Epithelial cell of esophagus (primary cell): ENCODE data around the gene PCGF6.

ENCODE experiments used
- DNase-seq: peaks from one replicate; pipeline ENCODE4 v3.0.0; 2010; ENCODE audit warnings: low read depth
- H3K4me3 ChIP-seq: 2 replicates; pipeline ENCODE4 v1.5.1; 2011; ENCODE audit warnings: mild to moderate bottlenecking, low read length, control low read depth
- TF ChIP-seq, protein P1 (sequence below): IDR thresholded peaks from 2 replicates; pipeline ENCODE4 v1.5.1; 2011; ENCODE audit warnings: low read depth, mild to moderate bottlenecking, low read length, control low read depth, inconsistent platforms; ENCODE audit not compliant: insufficient read depth; ENCODE audit errors: missing control alignments

The PCGF6 gene

DNA sequence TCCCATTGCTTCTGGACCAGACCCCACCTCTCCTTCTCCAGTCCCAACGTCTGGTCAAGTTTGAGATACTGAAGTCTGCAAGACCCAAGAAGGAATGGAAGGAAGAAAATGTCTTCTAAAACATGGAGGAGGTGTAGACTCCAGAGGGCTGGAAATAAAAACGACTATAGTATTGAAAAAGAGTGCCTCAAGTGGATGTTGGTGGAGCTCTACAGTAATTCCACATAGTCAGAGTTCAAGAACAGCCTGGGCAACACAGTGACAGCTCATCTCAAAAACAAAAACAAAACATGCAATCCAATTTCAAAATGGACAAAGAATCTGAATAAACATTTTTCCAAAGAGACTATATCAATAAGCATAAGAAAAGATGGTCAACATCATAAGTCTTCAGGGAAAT lies 2.3 kb upstream of the PCGF6 start:
- H3K4me3 ChIP-seq, result no peak overlapping the region
- TF ChIP-seq, protein P1, sequence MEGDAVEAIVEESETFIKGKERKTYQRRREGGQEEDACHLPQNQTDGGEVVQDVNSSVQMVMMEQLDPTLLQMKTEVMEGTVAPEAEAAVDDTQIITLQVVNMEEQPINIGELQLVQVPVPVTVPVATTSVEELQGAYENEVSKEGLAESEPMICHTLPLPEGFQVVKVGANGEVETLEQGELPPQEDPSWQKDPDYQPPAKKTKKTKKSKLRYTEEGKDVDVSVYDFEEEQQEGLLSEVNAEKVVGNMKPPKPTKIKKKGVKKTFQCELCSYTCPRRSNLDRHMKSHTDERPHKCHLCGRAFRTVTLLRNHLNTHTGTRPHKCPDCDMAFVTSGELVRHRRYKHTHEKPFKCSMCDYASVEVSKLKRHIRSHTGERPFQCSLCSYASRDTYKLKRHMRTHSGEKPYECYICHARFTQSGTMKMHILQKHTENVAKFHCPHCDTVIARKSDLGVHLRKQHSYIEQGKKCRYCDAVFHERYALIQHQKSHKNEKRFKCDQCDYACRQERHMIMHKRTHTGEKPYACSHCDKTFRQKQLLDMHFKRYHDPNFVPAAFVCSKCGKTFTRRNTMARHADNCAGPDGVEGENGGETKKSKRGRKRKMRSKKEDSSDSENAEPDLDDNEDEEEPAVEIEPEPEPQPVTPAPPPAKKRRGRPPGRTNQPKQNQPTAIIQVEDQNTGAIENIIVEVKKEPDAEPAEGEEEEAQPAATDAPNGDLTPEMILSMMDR, result peak; percentile 14
- peak; percentile 8 for DNase-seq

DNA sequence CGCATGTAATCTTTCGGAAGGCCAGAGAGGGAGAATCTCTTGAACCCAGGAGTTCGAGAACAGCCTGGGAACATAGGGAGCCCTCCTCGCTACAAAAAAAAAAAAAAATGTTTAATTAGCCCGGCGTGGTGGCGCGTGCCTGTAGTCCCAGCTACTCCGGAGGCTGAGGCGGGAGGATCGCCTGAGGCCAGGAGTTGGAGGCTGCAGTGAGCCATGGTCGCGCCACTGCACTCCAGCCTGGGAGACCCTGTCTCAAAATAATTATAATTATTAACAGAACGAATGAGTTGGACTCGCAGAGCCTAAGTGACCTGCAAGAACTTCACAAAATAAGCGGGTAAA lies 794 bp downstream of the PCGF6 start:
- TF ChIP-seq, protein P1, result no peak
- peak overlapping the region; percentile 63 for H3K4me3 ChIP-seq
- no peak for DNase-seq

DNA sequence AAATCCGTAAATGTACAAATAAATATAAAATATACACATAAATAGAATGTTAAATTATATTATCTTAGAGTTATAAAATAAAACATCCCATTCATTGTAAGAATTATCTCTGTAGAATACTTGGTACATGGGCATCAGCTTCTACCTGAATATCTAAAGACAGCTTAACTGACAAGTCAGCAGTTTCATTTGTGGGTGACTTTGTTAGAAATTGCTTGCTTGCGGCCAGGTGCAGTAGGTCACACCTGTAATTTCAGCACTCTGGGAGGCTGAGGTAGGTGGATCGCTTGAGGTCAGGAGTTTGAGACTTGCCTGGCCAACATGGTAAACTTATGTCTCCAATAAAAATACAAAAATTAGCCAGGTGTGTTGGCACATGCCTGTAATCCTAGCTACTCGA lies 14.6 kb downstream of the PCGF6 start:
- H3K4me3 ChIP-seq, result no peak overlapping the region
- TF ChIP-seq, protein P1, result no peak
- DNase-seq, result no peak

DNA sequence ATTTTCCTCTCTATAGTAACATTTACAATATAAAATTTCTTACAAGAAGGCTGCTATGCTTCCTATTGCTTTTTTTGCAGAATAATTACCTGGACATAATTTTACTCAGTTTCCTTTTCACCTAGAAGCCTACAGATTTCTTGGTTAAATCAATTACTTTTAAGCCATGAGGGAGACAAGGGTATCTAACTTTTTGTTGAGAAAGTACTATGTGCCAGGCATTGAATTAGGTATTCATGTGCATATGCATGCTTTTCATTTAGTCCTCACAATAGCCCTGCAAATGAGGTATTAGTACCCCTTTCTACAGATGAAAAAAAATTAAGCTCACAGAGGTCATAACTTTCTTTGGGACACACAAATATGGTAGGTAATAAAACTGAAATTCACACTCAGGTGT lies 16.4 kb downstream of the PCGF6 start:
- DNase-seq, result no peak
- H3K4me3 ChIP-seq, result no peak overlapping the region
- TF ChIP-seq, protein P1, result no peak

DNA sequence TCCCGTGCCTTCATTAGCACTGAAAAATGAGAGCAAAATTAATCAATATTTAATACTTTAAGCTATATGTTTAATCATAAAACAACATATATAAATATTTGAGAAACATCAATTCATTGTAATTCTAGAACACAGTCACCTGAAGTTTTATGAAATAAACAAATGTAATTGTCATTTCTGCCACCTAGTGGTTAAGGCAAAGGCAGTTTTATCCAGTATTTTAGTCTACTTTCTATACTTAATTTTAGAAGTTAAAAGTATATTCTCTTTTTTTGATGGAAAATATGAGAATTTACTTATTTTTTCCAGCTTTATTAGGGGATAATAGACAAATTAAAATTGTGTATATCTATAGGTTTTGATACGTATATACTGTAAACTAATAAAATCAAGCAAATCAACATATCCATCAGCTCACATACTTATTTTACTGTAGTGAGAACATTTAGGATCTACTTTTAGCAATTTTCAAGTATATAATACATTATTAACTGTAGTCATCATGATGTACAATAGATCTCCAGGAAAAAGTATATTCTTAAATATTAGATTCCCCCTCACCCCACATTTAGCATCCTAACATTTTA lies 16.9 kb downstream of the PCGF6 start:
- peak; percentile 36 for DNase-seq
- TF ChIP-seq, protein P1, result peak; percentile 40
- H3K4me3 ChIP-seq, result no peak overlapping the region

DNA sequence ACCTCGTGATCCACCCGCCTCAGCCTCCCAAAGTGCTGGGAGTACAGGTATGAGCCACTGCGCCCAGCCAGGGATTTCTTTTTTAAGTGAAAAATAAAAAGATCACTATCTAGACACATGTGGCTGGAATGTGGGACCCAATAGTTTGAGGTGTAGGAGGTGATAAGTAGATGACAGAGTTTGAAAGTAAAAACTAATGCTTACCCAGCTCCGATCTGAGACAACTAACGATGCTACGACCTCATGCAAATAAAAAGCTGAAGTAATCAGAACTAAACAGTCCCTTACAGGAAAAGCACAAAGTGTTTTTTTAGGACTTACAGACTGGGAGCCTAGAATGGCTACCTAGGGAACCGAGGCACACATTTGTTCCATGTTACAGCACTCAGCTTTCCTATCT lies 23.0 kb downstream of the PCGF6 start:
- no peak for DNase-seq
- TF ChIP-seq, protein P1, result no peak
- no peak overlapping the region for H3K4me3 ChIP-seq

DNA sequence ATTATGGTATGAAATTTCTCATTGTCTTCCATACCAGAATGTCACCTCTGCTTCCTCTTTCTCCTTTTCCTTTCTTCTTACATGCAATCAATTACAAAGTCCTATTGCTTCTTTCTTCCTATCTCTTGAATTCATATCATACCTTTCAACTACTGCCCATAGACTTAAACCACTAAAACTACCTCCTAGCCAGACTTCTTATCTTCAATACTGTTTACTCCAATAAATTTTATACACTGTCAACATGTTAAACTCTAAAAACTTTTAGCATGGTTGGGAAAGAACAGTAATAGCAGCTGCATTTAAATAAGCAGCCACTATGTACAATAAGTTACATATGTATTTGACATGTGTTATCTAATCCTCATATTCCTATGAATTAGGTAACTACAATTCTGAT lies 34.9 kb downstream of the PCGF6 start:
- TF ChIP-seq, protein P1, result no peak
- H3K4me3 ChIP-seq, result no peak overlapping the region
- DNase-seq, result no peak
